Measurements from ENCODE around the gene DFFB.

Gene DFFB

GRCh38 chr1:3898994-3899753, 41.9 kb downstream of the DFFB start:
- no peak for DNase-seq

GRCh38 chr1:3899754-3900149, 42.5 kb downstream of the DFFB start:
- DNase-seq: no peak

GRCh38 chr1:3900150-3900968, 43.1 kb downstream of the DFFB start, which contains the start of gene C1orf174:
C1orf174 (minus strand) TSS chr1:3900272; CDS start chr1:3900186, 86 bp downstream.
- DNase-seq: peak; percentile 98

- DNase-seq: peak; percentile 98
Observed at GRCh38 chr1:3900969-3901529, 43.8 kb downstream of the DFFB start.

- DNase-seq: no peak
Observed at GRCh38 chr1:3902111-3902511, 44.8 kb downstream of the DFFB start.

GRCh38 chr1:3902571-3903091, 45.4 kb downstream of the DFFB start:
- no peak for DNase-seq

GRCh38 chr1:3903141-3904005, 46.1 kb downstream of the DFFB start:
- DNase-seq: no peak

GRCh38 chr1:3904006-3904842, 46.9 kb downstream of the DFFB start:
- DNase-seq: no peak

- no peak for DNase-seq
Observed at GRCh38 chr1:3904843-3905185, 47.5 kb downstream of the DFFB start.

GRCh38 chr1:3905266-3905952, 48.1 kb downstream of the DFFB start:
- no peak for DNase-seq

GRCh38 chr1:3905953-3906671, 48.8 kb downstream of the DFFB start:
- DNase-seq: no peak

- no peak for DNase-seq
Observed at GRCh38 chr1:3906672-3907020, 49.4 kb downstream of the DFFB start.

GRCh38 chr1:3907031-3907534, 49.8 kb downstream of the DFFB start:
- peak; percentile 78 for DNase-seq

GRCh38 chr1:3907621-3908165, 50.4 kb downstream of the DFFB start:
- DNase-seq: no peak

GRCh38 chr1:3908886-3909517, 51.7 kb downstream of the DFFB start:
- DNase-seq: no peak

- DNase-seq: no peak
Observed at GRCh38 chr1:3909615-3910014, 52.3 kb downstream of the DFFB start.

GRCh38 chr1:3910049-3910731, 52.9 kb downstream of the DFFB start:
- no peak for DNase-seq

Measured in islet precursor cell (in vitro differentiated cells).